HG03039 (cell line): ENCODE results near the gene DLG1.

ENCODE experiments used
- ATAC-seq: cut with Tn5 transposase; IDR thresholded peaks from one replicate; pipeline ENCODE4 v1.9.1; 2021; ENCODE audit warnings: mild to moderate bottlenecking, moderate library complexity; ENCODE audit not compliant: unreplicated experiment

Gene DLG1

GRCh38 chr3:197320582-197320981 is 22.2 kb upstream of the DLG1 start:
- ATAC-seq = no peak

- ATAC-seq = no peak
These were observed 19.0 kb upstream of the DLG1 start for GRCh38 chr3:197317250-197317963.

- ATAC-seq = no peak
These were observed 14.0 kb upstream of the DLG1 start for GRCh38 chr3:197312431-197312830.

GRCh38 chr3:197311591-197311990 is 13.2 kb upstream of the DLG1 start:
- no peak for ATAC-seq

- no peak for ATAC-seq
These were observed 11.3 kb upstream of the DLG1 start for GRCh38 chr3:197309528-197310361.

GRCh38 chr3:197308591-197308990 is 10.2 kb upstream of the DLG1 start:
- ATAC-seq = no peak

GRCh38 chr3:197306374-197307086 is 8.1 kb upstream of the DLG1 start:
- ATAC-seq = no peak

GRCh38 chr3:197305854-197306253 is 7.4 kb upstream of the DLG1 start:
- ATAC-seq = peak; percentile 78

- ATAC-seq = no peak
These were observed 5.0 kb upstream of the DLG1 start for GRCh38 chr3:197303452-197303851.

GRCh38 chr3:197302696-197303341 is 4.4 kb upstream of the DLG1 start:
- ATAC-seq = no peak

- no peak for ATAC-seq
These were observed 3.6 kb upstream of the DLG1 start for GRCh38 chr3:197302033-197302432.

GRCh38 chr3:197300361-197300760 is 1.9 kb upstream of the DLG1 start:
- no peak for ATAC-seq

- no peak for ATAC-seq
These were observed 788 bp upstream of the DLG1 start for GRCh38 chr3:197298945-197299854.

GRCh38 chr3:197297476-197298340 is 704 bp downstream of the DLG1 start:
- ATAC-seq = peak; percentile 66

- ATAC-seq = no peak
These were observed 1.4 kb downstream of the DLG1 start for GRCh38 chr3:197297002-197297401.

GRCh38 chr3:197296545-197296944 is 1.9 kb downstream of the DLG1 start:
- no peak for ATAC-seq

- ATAC-seq = no peak
These were observed 2.5 kb downstream of the DLG1 start for GRCh38 chr3:197295871-197296270.

- no peak for ATAC-seq
These were observed 4.7 kb downstream of the DLG1 start for GRCh38 chr3:197293605-197294237.

- no peak for ATAC-seq
These were observed 5.8 kb downstream of the DLG1 start for GRCh38 chr3:197292648-197293047.
